CD8-positive, alpha-beta memory T cell (primary cell): Measurements from ENCODE around the gene AHCYL2. TPM values are rescaled to one million over a fixed set of nuclear protein-coding genes. Genes with fewer than 3 reads are reported as not detected.
"Not testable (repeated sequence)": the region's sequence is repeated elsewhere in the genome, so short reads cannot be mapped to it uniquely, and the experiment has no call there.

Experiments used
- CTCF ChIA-PET: fragments of 350-600 bp; sonication (Branson Sonifier 250); formaldehyde crosslinking; loops from one replicate; lab custom pipeline; 2021; ENCODE audit warnings: antibody characterized with exemption; lab: Charles Lee
- POLR2A ChIA-PET: fragments of 350-600 bp; sonication (Branson Sonifier 250); formaldehyde crosslinking; loops from one replicate; lab custom pipeline; 2021; ENCODE audit warnings: antibody characterized with exemption; lab: Charles Lee
- DNase-seq, 5 donors: peaks; one replicate each; pipeline versions ENCODE4 v3.0.0 to v3.0.0-alpha.2; 2020 to 2022; ENCODE audit warnings: mixed read lengths in 1 of 5
- H3K27ac ChIP-seq: one replicate; pipeline ENCODE4 v1.7.0; 2013; ENCODE audit warnings: low read depth, mild to moderate bottlenecking, low read length, moderate library complexity
- H3K27me3 ChIP-seq: 2 replicates; pipeline ENCODE4 v1.7.0; 2013; ENCODE audit warnings: low read length, mild to moderate bottlenecking; ENCODE audit not compliant: insufficient read depth, poor library complexity, severe bottlenecking
- H3K36me3 ChIP-seq: 2 replicates; pipeline ENCODE4 v1.7.0; 2013; ENCODE audit warnings: mild to moderate bottlenecking, low read length, moderate library complexity; ENCODE audit not compliant: insufficient read depth
- H3K4me1 ChIP-seq: 2 replicates; pipeline ENCODE4 v1.7.0; 2013; ENCODE audit warnings: mild to moderate bottlenecking, low read length, moderate library complexity; ENCODE audit not compliant: insufficient read depth
- H3K4me3 ChIP-seq: 2 replicates; pipeline ENCODE4 v1.7.0; 2013; ENCODE audit warnings: mild to moderate bottlenecking, low read length
- H3K9me3 ChIP-seq: 2 replicates; pipeline ENCODE4 v1.7.0; 2013; ENCODE audit warnings: mild to moderate bottlenecking, low read length
- H3K27ac Mint-ChIP-seq, 8 donors: one replicate each; pipeline ENCODE4 v1.8.0; 2020 to 2021; ENCODE audit warnings: mixed read lengths in 8 of 8, mild to moderate bottlenecking in 6 of 8, inconsistent platforms in 3 of 8, moderate library complexity in 3 of 8
- H3K27me3 Mint-ChIP-seq, 2 donors: one replicate each; pipeline ENCODE4 v1.8.0; 2020 to 2021; ENCODE audit warnings: mixed read lengths in 2 of 2, mild to moderate bottlenecking in 1 of 2, moderate library complexity in 1 of 2
- H3K36me3 Mint-ChIP-seq, 3 donors: one replicate each; pipeline ENCODE4 v1.8.0; 2020 to 2021; ENCODE audit warnings: mixed read lengths in 3 of 3, inconsistent platforms in 1 of 3, mild to moderate bottlenecking in 1 of 3
- H3K4me1 Mint-ChIP-seq, 3 donors: one replicate each; pipeline ENCODE4 v1.8.0; 2020 to 2021; ENCODE audit warnings: mixed read lengths in 3 of 3, inconsistent platforms in 1 of 3, mild to moderate bottlenecking in 1 of 3
- H3K4me3 Mint-ChIP-seq, 7 donors: one replicate each; pipeline ENCODE4 v1.8.0; 2020 to 2021; ENCODE audit warnings: mixed read lengths in 7 of 7, mild to moderate bottlenecking in 6 of 7, moderate library complexity in 4 of 7, inconsistent platforms in 2 of 7
- H3K9me3 Mint-ChIP-seq, 5 donors: one replicate each; pipeline ENCODE4 v1.8.0; 2020 to 2022; ENCODE audit warnings: mixed read lengths in 5 of 5, mild to moderate bottlenecking in 3 of 5, moderate library complexity in 2 of 5, inconsistent platforms in 1 of 5
- polyA plus RNA-seq: library from polyadenylated mRNA; unstranded; fragments of 300-500 nt; fragmentation: Illumina TruSeq; gene quantifications from one replicate; pipeline ENCODE4 v1.2.3, GENCODE V29; 2021
- total RNA-seq, 2 experiments: library from RNA; stranded (reverse); gene quantifications; one replicate each; pipeline ENCODE4 v1.2.3, GENCODE V29; 2021

Gene AHCYL2
- total and polyA plus RNA-seq, 3 experiments from 2014 or later: 8.1 to 8.4 (median 8.2) TPM

DNA sequence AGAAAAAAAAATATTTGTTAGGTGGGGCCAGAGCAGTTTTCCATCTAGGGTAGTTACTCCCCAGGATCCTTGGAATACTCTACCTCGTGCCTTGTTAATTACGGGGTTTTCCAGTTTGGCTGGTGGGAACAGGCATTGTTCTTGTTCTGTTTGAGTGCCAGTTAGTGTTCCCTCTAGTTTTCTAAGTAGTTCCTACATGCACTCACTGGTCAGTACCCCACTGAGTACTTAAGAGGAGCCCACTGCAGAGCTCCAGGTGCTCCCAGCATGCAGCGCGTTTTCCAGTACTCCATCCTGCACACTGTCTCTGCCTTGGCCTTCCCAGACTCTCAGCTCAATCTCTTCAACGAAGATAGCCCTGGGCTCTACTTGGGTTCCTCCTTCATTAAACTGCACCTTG lies 58.0 kb downstream of the AHCYL2 start:
- H3K4me1 Mint-ChIP-seq: peaks cover 0 to 5% (median 0%) of the 10 kb centered on the region in 3 donors
- H3K27ac Mint-ChIP-seq: no peak overlapping the region
- DNase-seq: no peak
- Histone ChIP-seq H3K36me3 (no peaks in the 10 kb centered on the region), H3K9me3 (no peaks in the 10 kb centered on the region), H3K4me1 (no peaks in the 10 kb centered on the region), H3K4me3 (no peak overlapping the region), H3K27me3 (no peaks in the 10 kb centered on the region), H3K27ac (no peak overlapping the region)
- no peak overlapping the region for H3K4me3 Mint-ChIP-seq
- H3K27me3 Mint-ChIP-seq: no peaks in the 10 kb centered on the region
- H3K36me3 Mint-ChIP-seq: peaks cover 0 to 8% (median 0%) of the 10 kb centered on the region in 3 donors
- no peaks in the 10 kb centered on the region for H3K9me3 Mint-ChIP-seq
- ChIA-PET POLR2A (no interaction called here), CTCF (interaction anchor here (1.6 to 3.8 kb wide), 2 partner anchors 11 to 64 kb away, joined by 5 to 12 read pairs; no protein-coding TSS in a partner anchor)

DNA sequence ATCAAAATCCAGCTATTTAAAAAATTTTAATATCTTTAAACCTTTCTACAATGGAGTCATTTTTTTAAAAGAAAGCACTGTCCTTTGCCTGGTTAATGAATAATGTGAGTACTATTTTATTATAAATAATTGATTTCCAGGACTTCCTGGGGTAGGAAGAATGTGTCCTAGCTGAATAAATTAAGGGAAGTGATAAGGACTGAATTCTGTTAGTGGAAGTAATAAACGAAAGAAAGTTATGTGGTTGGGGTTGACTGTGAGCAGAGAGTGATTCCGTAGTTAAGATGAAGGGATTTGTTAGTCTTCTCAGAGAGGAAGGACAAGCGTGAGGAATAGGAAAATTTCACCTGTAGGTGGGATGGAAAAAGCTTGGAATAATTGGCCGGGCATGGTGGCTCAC lies 59.1 kb downstream of the AHCYL2 start:
- Histone ChIP-seq H3K9me3 (no peaks in the 10 kb centered on the region), H3K36me3 (no peaks in the 10 kb centered on the region), H3K27me3 (no peaks in the 10 kb centered on the region), H3K4me1 (no peaks in the 10 kb centered on the region), H3K4me3 (no peak overlapping the region), H3K27ac (no peak overlapping the region)
- peaks cover 0 to 10% (median 0%) of the 10 kb centered on the region in 3 donors for H3K36me3 Mint-ChIP-seq
- no peak for DNase-seq
- H3K27me3 Mint-ChIP-seq: no peaks in the 10 kb centered on the region
- ChIA-PET POLR2A (no interaction called here), CTCF (interaction anchor here (1.7 to 1.9 kb wide), 2 partner anchors 12 to 66 kb away, joined by 6 to 9 read pairs; no protein-coding TSS in a partner anchor)
- no peak overlapping the region for H3K4me3 Mint-ChIP-seq
- H3K4me1 Mint-ChIP-seq: peaks cover 0 to 5% (median 0%) of the 10 kb centered on the region in 3 donors
- H3K27ac Mint-ChIP-seq: no peak overlapping the region
- H3K9me3 Mint-ChIP-seq: no peaks in the 10 kb centered on the region

DNA sequence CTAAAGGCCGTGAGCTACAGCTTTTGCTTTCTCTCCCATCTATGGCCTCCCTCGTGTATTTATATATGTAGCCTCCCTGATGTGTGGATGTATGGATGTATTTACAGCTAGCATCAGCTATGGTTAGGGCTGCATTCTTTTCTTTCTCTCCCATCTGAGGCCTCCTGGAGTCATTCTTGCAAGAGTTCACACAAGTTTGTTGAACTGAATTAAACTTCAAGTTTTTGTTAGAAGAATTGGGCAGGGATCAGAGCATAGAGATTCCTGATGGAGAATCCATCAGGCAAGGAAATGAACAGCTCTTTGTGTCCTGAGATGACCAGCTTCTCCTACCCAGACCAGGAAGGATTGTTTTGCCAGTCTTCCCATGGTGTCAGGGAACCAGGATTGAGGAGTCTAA lies 60.3 kb downstream of the AHCYL2 start:
- Histone ChIP-seq H3K4me1 (no peaks in the 10 kb centered on the region), H3K27me3 (no peaks in the 10 kb centered on the region), H3K9me3 (no peaks in the 10 kb centered on the region), H3K4me3 (no peak overlapping the region), H3K36me3 (no peaks in the 10 kb centered on the region), H3K27ac (no peak overlapping the region)
- Mint-ChIP-seq H3K4me1 (no peaks in the 10 kb centered on the region), H3K4me3 (no peak overlapping the region), H3K9me3 (no peaks in the 10 kb centered on the region), H3K27ac (no peak overlapping the region), H3K27me3 (no peaks in the 10 kb centered on the region), H3K36me3 (peaks cover 0 to 12% (median 0%) of the 10 kb centered on the region in 3 donors)
- DNase-seq: no peak
- CTCF ChIA-PET: interaction anchor here (0.8 to 1.9 kb wide), 5 partner anchors 11 to 70 kb away, joined by 3 to 9 read pairs (median 3); no protein-coding TSS in a partner anchor
- POLR2A ChIA-PET: no interaction called here

DNA sequence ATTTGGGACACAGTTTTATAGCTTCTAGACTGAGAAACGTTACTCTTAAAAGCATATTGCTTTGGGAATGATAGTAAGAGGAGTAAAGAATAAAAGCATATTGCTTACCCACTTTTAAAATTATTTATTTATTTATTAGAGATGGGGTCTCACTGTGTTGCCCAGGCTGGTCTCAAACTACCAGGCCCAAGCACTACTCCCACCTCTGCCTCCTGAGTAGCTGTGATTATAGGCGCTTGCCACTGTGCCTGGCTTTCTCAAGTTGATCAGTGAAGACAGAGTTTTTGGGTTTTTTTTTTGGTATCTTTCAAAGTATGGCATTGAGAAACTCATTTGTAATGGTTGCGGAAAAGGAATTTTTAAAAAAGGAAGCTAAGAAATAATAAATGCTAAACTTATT lies 68.0 kb downstream of the AHCYL2 start:
- H3K27me3 Mint-ChIP-seq: no peaks in the 10 kb centered on the region
- H3K27me3 ChIP-seq: no peaks in the 10 kb centered on the region
- H3K27ac ChIP-seq: no peak overlapping the region
- H3K36me3 ChIP-seq: no peaks in the 10 kb centered on the region
- ChIA-PET CTCF (interaction anchor here (1.3 kb wide), 1 partner anchor 21 kb away, joined by 3 read pairs; no protein-coding TSS in a partner anchor), POLR2A (no interaction called here)
- H3K36me3 Mint-ChIP-seq: peaks cover 0 to 11% (median 2%) of the 10 kb centered on the region in 3 donors
- no peaks in the 10 kb centered on the region for H3K4me1 ChIP-seq
- no peaks in the 10 kb centered on the region for H3K9me3 ChIP-seq
- no peak overlapping the region for H3K27ac Mint-ChIP-seq
- no peaks in the 10 kb centered on the region for H3K4me1 Mint-ChIP-seq
- no peak overlapping the region for H3K4me3 ChIP-seq
- DNase-seq: no peak
- no peaks in the 10 kb centered on the region for H3K9me3 Mint-ChIP-seq
- H3K4me3 Mint-ChIP-seq: no peak overlapping the region

DNA sequence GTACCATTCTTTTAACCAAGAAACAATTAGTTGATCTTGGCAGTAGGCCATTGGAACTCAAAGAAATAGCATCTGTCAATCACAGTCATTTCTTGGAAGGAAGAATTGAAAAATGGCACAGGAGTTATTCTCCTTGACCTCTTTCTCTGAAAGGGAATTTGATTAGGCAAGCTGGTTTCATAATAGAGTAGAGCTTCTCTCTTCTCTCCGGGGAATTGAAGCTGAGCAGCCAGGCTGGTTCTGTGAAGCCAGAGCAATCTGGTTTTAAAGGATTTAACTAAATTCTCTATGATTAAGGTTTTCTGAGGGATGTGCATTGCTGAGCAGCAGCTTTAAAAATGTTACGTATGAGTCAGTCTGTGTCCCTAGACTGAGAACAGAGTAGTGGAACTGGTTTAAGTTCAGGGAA lies 70.2 kb downstream of the AHCYL2 start:
- H3K27ac ChIP-seq: no peak overlapping the region
- H3K27ac Mint-ChIP-seq: peak overlapping the region in 1 of 8 donors; percentile 18
- no peaks in the 10 kb centered on the region for H3K9me3 ChIP-seq
- H3K36me3 ChIP-seq: no peaks in the 10 kb centered on the region
- H3K4me3 ChIP-seq: no peak overlapping the region
- CTCF ChIA-PET: interaction anchor here (5.8 kb wide), 1 partner anchor 75 kb away, joined by 66 read pairs; no protein-coding TSS in a partner anchor
- no peak for DNase-seq
- H3K9me3 Mint-ChIP-seq: no peaks in the 10 kb centered on the region
- H3K36me3 Mint-ChIP-seq: peaks cover 0 to 4% (median 2%) of the 10 kb centered on the region in 3 donors
- no peaks in the 10 kb centered on the region for H3K4me1 ChIP-seq
- H3K27me3 Mint-ChIP-seq: no peaks in the 10 kb centered on the region
- POLR2A ChIA-PET: no interaction called here
- no peak overlapping the region for H3K4me3 Mint-ChIP-seq
- no peaks in the 10 kb centered on the region for H3K4me1 Mint-ChIP-seq
- H3K27me3 ChIP-seq: no peaks in the 10 kb centered on the region

DNA sequence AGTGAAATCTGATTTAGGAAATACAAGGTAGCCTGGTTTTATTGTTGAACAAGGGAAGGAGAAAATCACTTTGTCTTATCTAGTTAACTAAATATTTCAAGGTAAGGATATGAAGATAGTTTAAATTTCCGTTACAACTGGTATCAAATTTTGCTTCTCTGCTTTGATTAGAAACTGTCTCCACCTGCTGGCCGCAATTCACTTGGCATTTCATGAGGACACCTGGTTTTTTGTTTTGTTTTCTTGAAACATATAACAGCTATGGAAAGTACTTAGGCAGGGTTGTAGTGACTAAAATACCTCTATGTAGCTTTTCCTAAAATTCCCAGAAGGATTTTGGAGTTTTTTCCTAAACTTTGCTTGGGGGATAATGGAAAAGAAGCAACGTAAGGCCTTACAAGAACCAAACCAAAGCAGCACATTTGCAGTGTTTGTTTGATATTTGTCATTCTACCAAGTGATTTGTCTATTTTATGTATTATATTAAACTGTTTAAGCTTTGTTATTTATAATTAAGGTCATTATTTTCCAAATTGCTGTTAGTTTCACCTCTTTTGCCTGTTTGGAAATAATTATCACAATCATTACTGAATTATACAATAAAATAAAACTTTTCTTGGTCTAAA lies 73.6 kb downstream of the AHCYL2 start:
- CTCF ChIA-PET: interaction anchor here (0.8 to 5.8 kb wide), 10 partner anchors 27 to 148 kb away, joined by 3 to 66 read pairs (median 4); no protein-coding TSS in a partner anchor
- Histone ChIP-seq H3K36me3 (no peaks in the 10 kb centered on the region), H3K27ac (no peak overlapping the region), H3K27me3 (no peaks in the 10 kb centered on the region), H3K9me3 (no peaks in the 10 kb centered on the region), H3K4me3 (no peak overlapping the region), H3K4me1 (no peaks in the 10 kb centered on the region)
- H3K27ac Mint-ChIP-seq: no peak overlapping the region
- peaks cover 0 to 1% (median 0%) of the 10 kb centered on the region in 3 donors for H3K4me1 Mint-ChIP-seq
- H3K9me3 Mint-ChIP-seq: peaks cover 0 to 3% (median 0%) of the 10 kb centered on the region in 5 donors
- H3K27me3 Mint-ChIP-seq: no peaks in the 10 kb centered on the region
- POLR2A ChIA-PET: no interaction called here
- H3K4me3 Mint-ChIP-seq: no peak overlapping the region
- H3K36me3 Mint-ChIP-seq: peaks cover 1 to 15% (median 2%) of the 10 kb centered on the region in 3 donors
- DNase-seq: peak; percentile 19 to 55 (median 27)

DNA sequence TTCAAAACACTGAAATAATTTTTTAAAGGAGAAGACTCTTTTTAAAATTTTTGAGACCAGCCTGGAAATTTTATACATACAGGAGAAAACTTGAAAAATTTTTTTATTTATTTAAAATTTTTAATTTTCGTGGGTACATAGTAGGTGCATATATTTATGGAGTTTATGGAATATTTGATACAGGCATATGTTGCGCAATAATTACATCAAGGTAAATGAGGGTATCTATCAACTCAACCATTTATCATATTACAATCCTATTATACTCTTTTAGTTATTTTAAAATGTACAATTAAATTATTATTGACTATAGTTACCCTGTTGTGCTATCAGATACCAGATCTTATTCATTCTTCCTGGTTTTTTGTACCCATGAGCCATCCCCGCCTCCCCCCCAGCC lies 75.1 kb downstream of the AHCYL2 start:
- H3K4me3 ChIP-seq: no peak overlapping the region

DNA sequence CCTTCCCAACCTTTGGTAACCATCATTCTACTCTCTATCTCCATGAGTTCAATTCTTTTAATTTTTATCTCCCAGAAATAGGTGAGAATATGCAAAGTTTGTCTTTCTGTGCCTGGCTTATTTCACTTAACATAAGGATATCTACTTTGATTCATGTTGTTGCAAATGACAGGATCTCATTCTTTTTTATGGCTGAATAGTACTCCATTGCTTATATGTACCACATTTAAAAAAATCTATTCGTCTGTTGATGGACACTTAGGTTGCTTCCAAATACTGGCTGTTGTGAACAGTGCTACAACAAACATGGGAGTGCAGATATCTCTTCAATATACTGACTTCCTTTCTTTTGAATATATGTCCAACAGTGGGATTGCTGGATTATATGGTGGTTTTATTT lies 75.5 kb downstream of the AHCYL2 start:
- H3K36me3 ChIP-seq, H3K9me3 Mint-ChIP-seq, H3K27ac ChIP-seq, H3K4me1 ChIP-seq, H3K9me3 ChIP-seq, DNase-seq, H3K4me1 Mint-ChIP-seq, CTCF ChIA-PET, H3K27me3 Mint-ChIP-seq, H3K27me3 ChIP-seq, H3K4me3 Mint-ChIP-seq, POLR2A ChIA-PET, H3K4me3 ChIP-seq, H3K27ac Mint-ChIP-seq: not testable (repeated sequence)
- peaks cover 7 to 28% (median 11%) of the 10 kb centered on the region in 3 donors for H3K36me3 Mint-ChIP-seq

More for the DNA sequence above, 75.1 kb downstream of the AHCYL2 start:
- H3K27me3 Mint-ChIP-seq: no peaks in the 10 kb centered on the region
- CTCF ChIA-PET: no interaction called here
- Histone ChIP-seq H3K27ac (no peak overlapping the region), H3K27me3 (no peaks in the 10 kb centered on the region), H3K9me3 (no peaks in the 10 kb centered on the region), H3K4me1 (no peaks in the 10 kb centered on the region), H3K36me3 (no peaks in the 10 kb centered on the region)
- POLR2A ChIA-PET: no interaction called here
- peaks cover 0 to 10% (median 3%) of the 10 kb centered on the region in 5 donors for H3K9me3 Mint-ChIP-seq
- peaks cover 7 to 25% (median 11%) of the 10 kb centered on the region in 3 donors for H3K36me3 Mint-ChIP-seq
- H3K4me1 Mint-ChIP-seq: peaks cover 0 to 1% (median 0%) of the 10 kb centered on the region in 3 donors
- no peak for DNase-seq
- no peak overlapping the region for H3K27ac Mint-ChIP-seq
- H3K4me3 Mint-ChIP-seq: no peak overlapping the region
